Measurements from ENCODE around the gene PMEPA1. TPM values are rescaled to one million over a fixed set of nuclear protein-coding genes. Genes with fewer than 3 reads are reported as not detected.

The PMEPA1 gene
- polyA plus RNA-seq, 1 experiment, result 4.3 TPM

GRCh38 chr20:57723816-57724215, 14.0 kb upstream of the PMEPA1 start:
- Histone ChIP-seq H3K27ac (ENCODE audit: low read depth, low read length) (no peak overlapping the region), H3K27me3 (ENCODE audit: control insufficient read depth, insufficient read depth, low read length) (peaks cover 38% of the 10 kb centered on the region), H3K4me3 (ENCODE audit: low read depth, low read length) (no peak overlapping the region), H3K9me3 (ENCODE audit: control insufficient read depth, insufficient read depth, low read length) (no peaks in the 10 kb centered on the region)
- no peak for DNase-seq (ENCODE audit: low read depth, low spot score)
- ChIA-PET CTCF (no interaction called here), POLR2A (no interaction called here)
- TF ChIP-seq, protein P1, sequence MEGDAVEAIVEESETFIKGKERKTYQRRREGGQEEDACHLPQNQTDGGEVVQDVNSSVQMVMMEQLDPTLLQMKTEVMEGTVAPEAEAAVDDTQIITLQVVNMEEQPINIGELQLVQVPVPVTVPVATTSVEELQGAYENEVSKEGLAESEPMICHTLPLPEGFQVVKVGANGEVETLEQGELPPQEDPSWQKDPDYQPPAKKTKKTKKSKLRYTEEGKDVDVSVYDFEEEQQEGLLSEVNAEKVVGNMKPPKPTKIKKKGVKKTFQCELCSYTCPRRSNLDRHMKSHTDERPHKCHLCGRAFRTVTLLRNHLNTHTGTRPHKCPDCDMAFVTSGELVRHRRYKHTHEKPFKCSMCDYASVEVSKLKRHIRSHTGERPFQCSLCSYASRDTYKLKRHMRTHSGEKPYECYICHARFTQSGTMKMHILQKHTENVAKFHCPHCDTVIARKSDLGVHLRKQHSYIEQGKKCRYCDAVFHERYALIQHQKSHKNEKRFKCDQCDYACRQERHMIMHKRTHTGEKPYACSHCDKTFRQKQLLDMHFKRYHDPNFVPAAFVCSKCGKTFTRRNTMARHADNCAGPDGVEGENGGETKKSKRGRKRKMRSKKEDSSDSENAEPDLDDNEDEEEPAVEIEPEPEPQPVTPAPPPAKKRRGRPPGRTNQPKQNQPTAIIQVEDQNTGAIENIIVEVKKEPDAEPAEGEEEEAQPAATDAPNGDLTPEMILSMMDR (IDR thresholded peaks at IDR 0.05; ENCODE audit: low read depth, low read length), result no peak

DNA sequence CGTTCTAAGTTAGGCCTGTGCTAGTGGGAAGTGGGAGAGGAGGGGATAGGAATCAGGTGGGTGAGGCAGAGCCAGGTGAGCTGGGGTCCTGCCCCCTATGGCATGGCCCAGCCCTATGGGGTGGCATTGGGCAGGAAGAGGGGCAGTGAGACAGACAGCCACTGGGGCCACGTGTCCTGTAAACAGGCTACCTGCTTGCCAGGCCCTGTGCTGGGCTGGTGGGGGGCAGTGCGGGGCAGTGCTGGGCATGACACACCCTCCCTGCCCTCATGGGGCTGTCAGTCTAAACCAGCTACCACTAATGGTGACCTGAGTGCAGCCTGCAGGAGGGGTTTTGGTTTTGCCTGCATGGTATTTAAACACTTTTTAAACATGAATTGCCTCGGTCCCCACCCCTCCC, 10.1 kb upstream of the PMEPA1 start:
- POLR2A ChIA-PET, result no interaction called here

DNA sequence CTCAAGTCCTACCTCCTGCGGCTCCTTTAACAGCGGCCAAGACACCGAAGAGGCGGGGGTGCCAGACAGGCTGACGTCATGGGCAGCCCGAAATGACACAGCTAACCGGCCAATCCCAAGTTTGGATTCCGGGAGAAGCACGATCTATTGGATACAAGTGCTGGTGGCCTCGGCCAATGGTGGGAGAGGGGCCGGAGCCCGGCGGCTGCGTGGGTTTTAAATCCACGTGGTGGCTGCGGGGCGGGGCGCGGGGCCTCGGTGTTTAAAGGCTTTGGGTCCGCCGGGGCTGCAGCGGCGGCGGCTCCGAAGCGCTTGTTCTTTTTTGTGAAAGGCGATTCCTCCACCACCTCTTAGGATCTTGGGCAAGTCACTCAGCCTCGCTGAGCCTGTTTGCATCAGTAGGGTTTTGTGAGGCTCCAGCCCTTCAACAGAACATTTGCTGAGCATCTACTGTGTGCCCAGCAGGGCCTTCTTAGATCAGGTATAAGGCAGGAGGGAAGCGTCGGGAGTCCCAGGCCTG, 8.7 kb upstream of the PMEPA1 start:
- Histone ChIP-seq H3K27me3 (ENCODE audit: control insufficient read depth, insufficient read depth, low read length) (peaks cover 2% of the 10 kb centered on the region), H3K27ac (ENCODE audit: low read depth, low read length) (no peak overlapping the region), H3K4me3 (ENCODE audit: low read depth, low read length) (peak overlapping the region; percentile 55), H3K9me3 (ENCODE audit: control insufficient read depth, insufficient read depth, low read length) (no peaks in the 10 kb centered on the region; the same call in 1 of the 2 replicates)
- DNase-seq (ENCODE audit: low read depth, low spot score), result peak; percentile 93
- CTCF ChIA-PET, result interaction anchor here (1.1 kb wide), 1 partner anchor 22 kb away, joined by 3 read pairs; no protein-coding TSS in a partner anchor
- TF ChIP-seq, protein P1 (IDR thresholded peaks at IDR 0.05; ENCODE audit: low read depth, low read length), result no peak
- POLR2A ChIA-PET, result interaction anchor here (1.0 kb wide), 1 partner anchor 9 kb away, joined by 3 read pairs; the partner anchor contains the start of gene PMEPA1

More for the DNA sequence above, 10.1 kb upstream of the PMEPA1 start:
- DNase-seq (ENCODE audit: low read depth, low spot score), result no peak
- Histone ChIP-seq H3K4me3 (ENCODE audit: low read depth, low read length) (no peak overlapping the region), H3K9me3 (ENCODE audit: control insufficient read depth, insufficient read depth, low read length) (no peaks in the 10 kb centered on the region; the same call in 1 of the 2 replicates), H3K27me3 (ENCODE audit: control insufficient read depth, insufficient read depth, low read length) (peaks cover 7% of the 10 kb centered on the region), H3K27ac (ENCODE audit: low read depth, low read length) (no peak overlapping the region)
- CTCF ChIA-PET, result no interaction called here
- TF ChIP-seq, protein P1 (IDR thresholded peaks at IDR 0.05; ENCODE audit: low read depth, low read length), result no peak

GRCh38 chr20:57717797-57718196, 8.0 kb upstream of the PMEPA1 start:
- POLR2A ChIA-PET, result interaction anchor here (1.0 kb wide), 1 partner anchor 8 kb away, joined by 3 read pairs; the partner anchor contains the start of gene PMEPA1
- Histone ChIP-seq H3K27ac (ENCODE audit: low read depth, low read length) (no peak overlapping the region), H3K9me3 (ENCODE audit: control insufficient read depth, insufficient read depth, low read length) (no peaks in the 10 kb centered on the region; the same call in 1 of the 2 replicates), H3K27me3 (ENCODE audit: control insufficient read depth, insufficient read depth, low read length) (peaks cover 2% of the 10 kb centered on the region), H3K4me3 (ENCODE audit: low read depth, low read length) (no peak overlapping the region)
- TF ChIP-seq, protein P1 (IDR thresholded peaks at IDR 0.05; ENCODE audit: low read depth, low read length), result no peak
- no peak for DNase-seq (ENCODE audit: low read depth, low spot score)
- CTCF ChIA-PET, result no interaction called here

DNA sequence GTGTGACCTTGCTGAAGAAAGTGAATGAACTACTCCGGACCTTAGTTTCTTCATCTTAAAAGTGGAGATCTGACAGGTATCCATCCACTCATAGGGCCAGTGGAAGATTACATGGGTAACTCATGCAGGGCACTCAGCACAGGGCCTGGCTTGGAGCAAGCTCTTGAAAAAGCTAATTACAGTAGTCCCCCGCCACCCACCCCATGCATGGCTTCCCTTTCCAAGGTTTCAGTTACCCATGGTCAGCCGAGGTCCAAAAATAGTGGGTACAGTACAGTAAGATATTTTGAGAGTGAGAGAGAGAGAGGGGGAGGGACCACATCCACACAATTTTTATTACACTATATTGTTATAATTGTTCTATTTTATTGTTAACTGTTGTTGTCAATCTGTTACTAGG, 7.1 kb upstream of the PMEPA1 start:
- Histone ChIP-seq H3K4me3 (ENCODE audit: low read depth, low read length) (no peak overlapping the region), H3K27me3 (ENCODE audit: control insufficient read depth, insufficient read depth, low read length) (no peaks in the 10 kb centered on the region), H3K9me3 (ENCODE audit: control insufficient read depth, insufficient read depth, low read length) (no peaks in the 10 kb centered on the region; the same call in 1 of the 2 replicates), H3K27ac (ENCODE audit: low read depth, low read length) (no peak overlapping the region)
- DNase-seq (ENCODE audit: low read depth, low spot score), result no peak
- POLR2A ChIA-PET, result no interaction called here
- TF ChIP-seq, protein P1 (IDR thresholded peaks at IDR 0.05; ENCODE audit: low read depth, low read length), result no peak
- CTCF ChIA-PET, result no interaction called here
